BLaER1 treated with 17β-estradiol and CSF1 and Interleukin-3, amounts not matched to agents 10 nM and 100 nM (cell line): ENCODE measurements around the gene PRUNE2.
A peak's percentile ranks its signal among the peaks of the same experiment; 100 is the strongest.

Experiments
- H3K27ac ChIP-seq, 11 experiments: shearing (Covaris generic); formaldehyde crosslinking; 2 replicates each; pipeline ENCODE4 v1.8.1; 2022
- H3K27me3 ChIP-seq, 11 experiments: shearing (Covaris generic); formaldehyde crosslinking; 2 replicates each; pipeline ENCODE4 v1.8.1; 2022
- H3K36me3 ChIP-seq, 11 experiments: shearing (Covaris generic); formaldehyde crosslinking; 2 replicates each; pipeline ENCODE4 v1.8.1; 2022
- H3K4me1 ChIP-seq, 10 experiments: shearing (Covaris generic); formaldehyde crosslinking; 2 replicates each; pipeline ENCODE4 v1.8.1; 2022
- H3K4me2 ChIP-seq, 11 experiments: shearing (Covaris generic); formaldehyde crosslinking; 2 replicates each; pipeline ENCODE4 v1.8.1; 2022
- H3K4me3 ChIP-seq, 10 experiments: shearing (Covaris generic); formaldehyde crosslinking; 2 replicates each; pipeline ENCODE4 v1.8.1; 2022
- H3K9ac ChIP-seq, 11 experiments: shearing (Covaris generic); formaldehyde crosslinking; 2 replicates each; pipeline ENCODE4 v1.8.1; 2022
- H3K9me3 ChIP-seq, 11 experiments: shearing (Covaris generic); formaldehyde crosslinking; replicated peaks in 1 of 11; 2 replicates each; pipeline ENCODE4 v1.8.1; 2022
- H4K20me1 ChIP-seq, 11 experiments: shearing (Covaris generic); formaldehyde crosslinking; 2 replicates each; pipeline ENCODE4 v1.8.1; 2022
- Cebpa-rat ChIP-seq, 11 experiments: shearing (Covaris generic); IDR thresholded peaks; 2 replicates each; pipeline ENCODE4 v1.8.1; 2022

The PRUNE2 gene

GRCh38 chr9:76720245-76720644 lies 185.7 kb downstream of the PRUNE2 start:
- H3K4me2 ChIP-seq: no peak overlapping the region
- no peaks in the 10 kb centered on the region for H3K9me3 ChIP-seq
- H3K27me3 ChIP-seq: no peaks in the 10 kb centered on the region
- H3K4me3 ChIP-seq: no peak overlapping the region
- no peaks in the 10 kb centered on the region for H4K20me1 ChIP-seq
- no peak for TF ChIP-seq Cebpa-rat (IDR thresholded peaks at IDR 0.05)
- no peaks in the 10 kb centered on the region for H3K36me3 ChIP-seq
- H3K27ac ChIP-seq: no peak overlapping the region
- H3K4me1 ChIP-seq: peaks cover 9 to 18% (median 15%) of the 10 kb centered on the region in 10 experiments
- no peak overlapping the region for H3K9ac ChIP-seq

GRCh38 chr9:76718166-76718565 lies 187.7 kb downstream of the PRUNE2 start:
- no peaks in the 10 kb centered on the region for H3K9me3 ChIP-seq
- H3K36me3 ChIP-seq: no peaks in the 10 kb centered on the region
- H3K9ac ChIP-seq: no peak overlapping the region
- TF ChIP-seq Cebpa-rat (IDR thresholded peaks at IDR 0.05): no peak
- H4K20me1 ChIP-seq: no peaks in the 10 kb centered on the region
- H3K27me3 ChIP-seq: no peaks in the 10 kb centered on the region
- H3K27ac ChIP-seq: no peak overlapping the region
- no peak overlapping the region for H3K4me3 ChIP-seq
- H3K4me1 ChIP-seq: peaks cover 0 to 8% (median 2%) of the 10 kb centered on the region in 10 experiments; a peak in 9 of 20 replicates
- no peak overlapping the region for H3K4me2 ChIP-seq

GRCh38 chr9:76717613-76718012 lies 188.3 kb downstream of the PRUNE2 start:
- Histone ChIP-seq H3K27me3 (no peaks in the 10 kb centered on the region), H4K20me1 (no peaks in the 10 kb centered on the region), H3K4me1 (peaks cover 0 to 8% (median 2%) of the 10 kb centered on the region in 10 experiments; a peak in 9 of 20 replicates), H3K4me3 (no peak overlapping the region), H3K36me3 (no peaks in the 10 kb centered on the region), H3K4me2 (peak overlapping the region in 2 of 11 experiments; percentile 26 to 49; a peak in 1 of 22 replicates), H3K9ac (no peak overlapping the region), H3K27ac (no peak overlapping the region), H3K9me3 (no peaks in the 10 kb centered on the region)
- TF ChIP-seq Cebpa-rat (IDR thresholded peaks at IDR 0.05): no peak

GRCh38 chr9:76717176-76717575 lies 188.7 kb downstream of the PRUNE2 start:
- no peaks in the 10 kb centered on the region for H4K20me1 ChIP-seq
- TF ChIP-seq Cebpa-rat (IDR thresholded peaks at IDR 0.05): no peak
- no peak overlapping the region for H3K27ac ChIP-seq
- H3K9ac ChIP-seq: no peak overlapping the region
- no peak overlapping the region for H3K4me3 ChIP-seq
- H3K27me3 ChIP-seq: no peaks in the 10 kb centered on the region
- H3K4me2 ChIP-seq: no peak overlapping the region; a peak in 1 of 22 replicates
- H3K9me3 ChIP-seq: no peaks in the 10 kb centered on the region
- H3K4me1 ChIP-seq: peaks cover 0 to 8% (median 2%) of the 10 kb centered on the region in 10 experiments; a peak in 9 of 20 replicates
- H3K36me3 ChIP-seq: no peaks in the 10 kb centered on the region

- H3K4me1 ChIP-seq: peaks cover 0 to 8% (median 2%) of the 10 kb centered on the region in 10 experiments; a peak in 9 of 20 replicates
- H3K27me3 ChIP-seq: no peaks in the 10 kb centered on the region
- no peak for TF ChIP-seq Cebpa-rat (IDR thresholded peaks at IDR 0.05)
- no peaks in the 10 kb centered on the region for H3K36me3 ChIP-seq
- no peak overlapping the region for H3K4me3 ChIP-seq
- H3K27ac ChIP-seq: no peak overlapping the region
- no peak overlapping the region for H3K4me2 ChIP-seq
- H3K9me3 ChIP-seq: no peaks in the 10 kb centered on the region
- no peaks in the 10 kb centered on the region for H4K20me1 ChIP-seq
- no peak overlapping the region for H3K9ac ChIP-seq
These were observed 189.7 kb downstream of the PRUNE2 start for GRCh38 chr9:76716085-76716672.

GRCh38 chr9:76713381-76713780 lies 192.5 kb downstream of the PRUNE2 start:
- no peaks in the 10 kb centered on the region for H3K36me3 ChIP-seq
- H3K4me2 ChIP-seq: peak overlapping the region in 4 of 11 experiments; percentile 9 to 22 (median 16); a peak in 4 of 22 replicates
- peaks cover 0 to 8% (median 2%) of the 10 kb centered on the region in 10 experiments; a peak in 7 of 20 replicates for H3K4me1 ChIP-seq
- H3K27me3 ChIP-seq: no peaks in the 10 kb centered on the region
- no peak overlapping the region for H3K27ac ChIP-seq
- no peak for TF ChIP-seq Cebpa-rat (IDR thresholded peaks at IDR 0.05)
- H3K9me3 ChIP-seq: no peaks in the 10 kb centered on the region
- no peak overlapping the region for H3K9ac ChIP-seq
- H3K4me3 ChIP-seq: no peak overlapping the region
- no peaks in the 10 kb centered on the region for H4K20me1 ChIP-seq

GRCh38 chr9:76709020-76709419 lies 196.9 kb downstream of the PRUNE2 start:
- Histone ChIP-seq H3K4me1 (peaks cover 0 to 25% (median 6%) of the 10 kb centered on the region in 10 experiments; a peak in 9 of 20 replicates), H3K27me3 (no peaks in the 10 kb centered on the region), H4K20me1 (no peaks in the 10 kb centered on the region), H3K4me3 (no peak overlapping the region), H3K4me2 (no peak overlapping the region), H3K9me3 (no peaks in the 10 kb centered on the region), H3K9ac (no peak overlapping the region), H3K27ac (no peak overlapping the region), H3K36me3 (no peaks in the 10 kb centered on the region)
- no peak for TF ChIP-seq Cebpa-rat (IDR thresholded peaks at IDR 0.05)

GRCh38 chr9:76707510-76707909 lies 198.4 kb downstream of the PRUNE2 start:
- H3K36me3 ChIP-seq: no peaks in the 10 kb centered on the region
- no peaks in the 10 kb centered on the region for H3K27me3 ChIP-seq
- no peaks in the 10 kb centered on the region for H3K9me3 ChIP-seq
- peaks cover 0 to 28% (median 13%) of the 10 kb centered on the region in 10 experiments; a peak in 12 of 20 replicates for H3K4me1 ChIP-seq
- no peak overlapping the region for H3K4me3 ChIP-seq
- H3K4me2 ChIP-seq: peak overlapping the region in 5 of 11 experiments; percentile 19 to 49 (median 36); a peak in 7 of 22 replicates
- no peak for TF ChIP-seq Cebpa-rat (IDR thresholded peaks at IDR 0.05)
- no peak overlapping the region for H3K9ac ChIP-seq
- H3K27ac ChIP-seq: no peak overlapping the region
- no peaks in the 10 kb centered on the region for H4K20me1 ChIP-seq

- no peaks in the 10 kb centered on the region for H3K36me3 ChIP-seq
- H3K9me3 ChIP-seq: no peaks in the 10 kb centered on the region
- H4K20me1 ChIP-seq: no peaks in the 10 kb centered on the region
- no peak overlapping the region for H3K4me3 ChIP-seq
- H3K4me2 ChIP-seq: peak overlapping the region in 4 of 11 experiments; percentile 3 to 38 (median 32); a peak in 3 of 22 replicates
- H3K9ac ChIP-seq: no peak overlapping the region
- TF ChIP-seq Cebpa-rat (IDR thresholded peaks at IDR 0.05): no peak
- no peak overlapping the region for H3K27ac ChIP-seq
- H3K27me3 ChIP-seq: no peaks in the 10 kb centered on the region
- H3K4me1 ChIP-seq: peaks cover 0 to 28% (median 13%) of the 10 kb centered on the region in 10 experiments; a peak in 12 of 20 replicates
These were observed 201.2 kb downstream of the PRUNE2 start for GRCh38 chr9:76704593-76705204.
